Activated CD4-positive, alpha-beta memory T cell treated with anti-CD3 and anti-CD28 coated beads, Interleukin-2, amount 10 ng/mL, durations not matched to agents 7 days and 5 days (primary cell): Measurements from ENCODE around the gene GSTM2. TPM values are rescaled to one million over a fixed set of nuclear protein-coding genes. Genes with fewer than 3 reads are reported as not detected.
A peak's percentile ranks its signal among the peaks of the same experiment; 100 is the strongest.
"Not testable (repeated sequence)": the region's sequence is repeated elsewhere in the genome, so short reads cannot be mapped to it uniquely, and the experiment has no call there.

ENCODE experiments used
- CTCF ChIA-PET: fragments of 350-600 bp; sonication (Branson Sonifier 250); formaldehyde crosslinking; loops from one replicate; lab custom pipeline; 2021; ENCODE audit warnings: antibody characterized with exemption, inconsistent platforms; lab: Charles Lee
- POLR2A ChIA-PET: fragments of 350-600 bp; sonication (Branson Sonifier 250); formaldehyde crosslinking; loops from one replicate; lab custom pipeline; 2021; ENCODE audit warnings: antibody characterized with exemption; lab: Charles Lee
- DNase-seq: peaks from one replicate; pipeline ENCODE4 v3.0.0-alpha.2; 2020
- H3K27ac Mint-ChIP-seq: one replicate; pipeline ENCODE4 v1.8.0; 2021; ENCODE audit warnings: mild to moderate bottlenecking, mixed read lengths
- H3K27me3 Mint-ChIP-seq: one replicate; pipeline ENCODE4 v1.8.0; 2021; ENCODE audit warnings: mixed read lengths
- H3K36me3 Mint-ChIP-seq: one replicate; pipeline ENCODE4 v1.8.0; 2021; ENCODE audit warnings: low read depth, mixed read lengths
- H3K4me1 Mint-ChIP-seq: one replicate; pipeline ENCODE4 v1.8.0; 2021; ENCODE audit warnings: mixed read lengths
- H3K4me3 Mint-ChIP-seq: one replicate; pipeline ENCODE4 v1.8.0; 2021; ENCODE audit warnings: mild to moderate bottlenecking, mixed read lengths
- H3K9me3 Mint-ChIP-seq: one replicate; pipeline ENCODE4 v1.8.0; 2021; ENCODE audit warnings: mixed read lengths
- total RNA-seq, 2 experiments: library from RNA; stranded (reverse); gene quantifications; one replicate each; pipeline ENCODE4 v1.2.3, GENCODE V29; 2021

The GSTM2 gene
- total RNA-seq, 2 experiments from 2014 or later = 15.9 to 17.6 TPM

DNA sequence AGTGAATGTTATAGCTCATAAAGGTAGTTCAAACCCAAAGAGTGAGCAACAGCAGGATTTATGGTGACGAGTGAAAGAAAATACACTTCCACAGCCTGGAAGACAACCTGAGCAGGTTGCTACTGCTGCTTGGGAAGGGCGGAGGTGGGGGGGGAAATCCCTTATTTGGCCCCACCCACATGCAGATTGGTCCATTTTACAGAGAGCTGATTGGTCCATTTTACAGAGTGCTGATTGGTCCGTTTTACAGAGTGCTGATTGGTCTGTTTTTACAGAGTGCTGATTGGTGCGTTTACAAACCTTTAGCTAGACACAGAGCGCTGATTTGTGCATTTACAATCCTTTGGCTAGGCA, 2.1 kb downstream of the GSTM2 start:
- CTCF ChIA-PET = interaction anchor here (0.6 to 1.1 kb wide), 2 partner anchors 30 to 381 kb away, joined by 3 read pairs; no protein-coding TSS in a partner anchor
- H3K4me3 Mint-ChIP-seq = peak overlapping the region; percentile 32
- peak overlapping the region; percentile 68 for H3K27ac Mint-ChIP-seq
- H3K9me3 Mint-ChIP-seq, H3K27me3 Mint-ChIP-seq, H3K36me3 Mint-ChIP-seq, DNase-seq: not testable (repeated sequence)
- H3K4me1 Mint-ChIP-seq = peaks cover 26% of the 10 kb centered on the region
- POLR2A ChIA-PET = interaction anchor here (0.7 kb wide), 1 partner anchor 187 kb away, joined by 3 read pairs; no protein-coding TSS in a partner anchor

DNA sequence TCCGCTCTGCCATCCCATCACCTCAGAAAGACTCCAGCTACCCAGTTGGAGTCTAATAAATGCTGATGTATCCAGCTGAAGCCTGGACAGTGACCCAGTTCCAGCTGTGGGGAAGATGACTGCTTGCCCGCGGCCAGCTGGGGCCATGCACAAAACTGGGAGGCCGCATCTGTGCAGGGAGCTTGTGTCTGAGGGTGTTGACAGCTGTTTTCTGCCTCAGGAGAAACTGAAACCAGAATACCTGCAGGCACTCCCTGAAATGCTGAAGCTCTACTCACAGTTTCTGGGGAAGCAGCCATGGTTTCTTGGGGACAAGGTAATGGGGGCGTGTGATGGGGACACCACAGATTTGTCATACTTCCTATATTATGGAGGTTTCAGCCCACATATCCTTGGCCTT, 3.2 kb downstream of the GSTM2 start:
- Mint-ChIP-seq H3K4me3 (no peak overlapping the region), H3K27me3 (no peaks in the 10 kb centered on the region), H3K36me3 (no peaks in the 10 kb centered on the region), H3K9me3 (no peaks in the 10 kb centered on the region), H3K27ac (no peak overlapping the region), H3K4me1 (peaks cover 26% of the 10 kb centered on the region)
- POLR2A ChIA-PET = no interaction called here
- CTCF ChIA-PET = no interaction called here
- no peak for DNase-seq

DNA sequence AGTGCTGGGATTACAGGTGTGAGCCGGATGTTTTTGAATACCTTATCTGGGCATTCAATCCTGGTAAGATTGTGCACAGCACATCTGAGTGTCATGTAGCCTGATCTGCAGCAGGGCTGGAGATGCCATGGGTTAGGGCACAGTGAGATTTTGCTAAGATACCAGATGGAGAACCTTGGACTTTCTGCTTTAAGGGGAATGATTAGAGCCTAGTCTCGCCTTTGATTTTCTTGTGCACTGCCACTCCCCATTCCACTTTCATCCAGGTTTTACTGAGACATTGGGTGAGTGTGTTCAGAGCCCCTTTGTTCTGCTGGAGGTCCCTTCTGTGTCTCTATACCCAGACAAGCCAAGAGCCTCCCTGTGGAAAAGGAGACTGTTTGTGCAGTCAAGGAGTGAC, 6.0 kb downstream of the GSTM2 start:
- H3K27ac Mint-ChIP-seq, CTCF ChIA-PET, H3K36me3 Mint-ChIP-seq, H3K9me3 Mint-ChIP-seq, POLR2A ChIA-PET, DNase-seq, H3K27me3 Mint-ChIP-seq, H3K4me3 Mint-ChIP-seq: not testable (repeated sequence)
- peaks cover 19% of the 10 kb centered on the region for H3K4me1 Mint-ChIP-seq

DNA sequence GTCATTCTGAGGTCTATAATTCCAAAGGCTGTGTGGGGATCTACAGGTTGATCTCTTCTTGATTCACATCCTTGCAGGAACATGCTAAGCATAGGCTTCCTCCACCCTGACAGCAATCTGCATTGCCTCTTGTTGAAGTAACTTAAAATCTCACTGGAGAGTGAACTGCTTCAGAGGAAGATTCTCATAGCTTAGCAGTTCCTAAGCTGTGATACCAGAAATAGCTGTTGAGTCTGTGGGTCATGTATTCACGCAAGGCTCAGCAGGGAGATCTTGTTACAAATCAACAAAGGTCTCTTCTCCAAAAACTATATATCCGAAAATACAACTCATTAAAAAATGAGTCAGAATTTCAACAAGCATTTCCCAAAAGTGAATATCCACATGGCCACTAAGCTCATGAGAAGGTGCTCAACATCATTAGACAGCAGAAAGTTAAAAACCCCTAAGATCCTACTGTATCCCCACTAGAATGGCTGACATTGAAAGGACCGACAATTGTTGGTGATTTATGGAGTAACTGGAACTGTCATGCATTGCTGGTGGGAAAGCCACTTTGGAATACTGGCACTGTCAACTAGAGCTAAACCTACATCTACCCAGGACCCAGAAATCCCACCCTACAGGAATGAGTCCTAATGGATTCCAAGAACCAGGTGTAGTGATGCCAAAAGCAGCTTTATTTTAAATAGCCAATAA, 9.0 kb downstream of the GSTM2 start:
- H3K9me3 Mint-ChIP-seq, H3K4me3 Mint-ChIP-seq, DNase-seq, H3K27ac Mint-ChIP-seq, CTCF ChIA-PET, H3K36me3 Mint-ChIP-seq, H3K27me3 Mint-ChIP-seq, H3K4me1 Mint-ChIP-seq, POLR2A ChIA-PET: not testable (repeated sequence)

DNA sequence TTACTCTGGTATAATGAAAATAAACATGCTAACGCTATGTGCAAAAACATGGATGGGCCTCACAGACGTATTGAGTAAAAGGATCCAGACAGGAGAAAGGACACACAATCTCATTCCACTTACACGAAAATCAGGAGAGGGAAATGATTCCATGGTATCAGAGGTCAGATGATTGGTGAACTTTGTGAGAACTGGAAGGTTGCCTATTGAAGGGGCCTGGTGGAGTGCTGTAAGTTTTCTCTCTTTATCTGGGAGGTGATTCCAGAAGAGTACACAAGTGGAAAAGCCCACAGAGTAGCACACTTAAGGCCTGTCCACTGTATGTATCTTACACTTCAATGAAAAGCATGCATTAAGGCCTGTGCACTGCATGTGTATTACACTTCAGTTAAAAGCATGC, 9.6 kb downstream of the GSTM2 start:
- Mint-ChIP-seq H3K27me3 (no peaks in the 10 kb centered on the region), H3K27ac (no peak overlapping the region), H3K4me1 (no peaks in the 10 kb centered on the region), H3K4me3 (no peak overlapping the region), H3K9me3 (no peaks in the 10 kb centered on the region), H3K36me3 (no peaks in the 10 kb centered on the region)
- CTCF ChIA-PET = no interaction called here
- POLR2A ChIA-PET = no interaction called here
- no peak for DNase-seq

DNA sequence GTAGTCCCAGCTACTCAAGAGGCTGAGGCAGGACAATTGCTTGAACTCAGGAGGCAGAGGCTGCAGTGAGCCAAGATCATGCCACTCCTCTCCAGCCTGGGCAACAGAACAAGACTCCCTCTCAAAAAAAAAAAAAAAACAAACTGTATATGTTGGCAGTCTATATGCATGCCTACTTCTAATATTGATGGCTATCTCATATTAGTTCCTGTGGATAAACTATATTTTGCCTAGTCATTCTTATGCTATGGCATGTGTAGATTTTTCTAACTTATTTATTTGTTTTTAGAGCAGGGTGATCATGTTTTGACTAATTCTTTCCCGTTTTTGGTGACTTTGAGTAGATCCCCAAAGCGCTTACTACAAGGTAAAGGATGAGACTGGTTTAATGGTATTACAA, 10.8 kb downstream of the GSTM2 start:
- H3K9me3 Mint-ChIP-seq, H3K4me1 Mint-ChIP-seq, H3K27ac Mint-ChIP-seq, POLR2A ChIA-PET, DNase-seq, H3K4me3 Mint-ChIP-seq, H3K36me3 Mint-ChIP-seq, CTCF ChIA-PET, H3K27me3 Mint-ChIP-seq: not testable (repeated sequence)

DNA sequence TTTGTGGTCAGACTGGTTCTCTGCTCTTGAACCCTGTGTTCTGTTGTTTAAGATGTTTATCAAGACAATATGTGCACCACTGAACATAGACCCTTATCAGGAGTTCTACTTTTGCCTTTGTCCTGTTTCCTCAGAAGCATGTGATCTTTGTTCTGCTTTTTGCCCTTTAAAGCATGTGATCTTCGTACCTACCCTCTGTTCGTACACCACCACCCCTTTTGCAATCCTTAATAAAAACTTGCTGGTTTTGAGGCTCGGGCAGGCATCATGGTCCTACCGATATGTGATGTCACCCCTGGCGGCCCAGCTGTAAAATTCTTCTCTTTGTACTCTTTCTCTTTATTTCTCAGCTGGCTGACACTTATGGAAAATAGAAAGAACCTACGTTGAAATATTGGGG, 16.9 kb downstream of the GSTM2 start:
- CTCF ChIA-PET, DNase-seq, POLR2A ChIA-PET: not testable (repeated sequence)

DNA sequence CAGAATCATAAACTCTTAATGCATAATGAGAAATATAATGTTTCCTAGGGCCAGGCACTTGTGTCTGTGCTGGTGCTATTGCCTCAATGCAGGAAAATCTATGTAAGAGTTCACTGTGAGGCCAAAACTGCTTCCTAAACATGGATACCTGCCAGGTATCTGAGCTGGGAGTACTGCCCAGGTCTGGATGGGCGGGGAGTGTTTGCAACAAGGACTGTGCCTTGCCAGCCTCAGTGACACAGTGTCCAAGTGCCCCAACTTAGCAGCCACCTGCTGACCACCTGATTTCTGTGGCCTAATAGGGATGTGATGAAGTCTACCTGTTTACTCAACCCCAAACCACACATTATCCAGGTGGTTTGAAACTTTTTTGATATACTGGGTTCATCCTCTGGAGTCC, 17.5 kb downstream of the GSTM2 start:
- H3K36me3 Mint-ChIP-seq, H3K4me1 Mint-ChIP-seq, POLR2A ChIA-PET, H3K9me3 Mint-ChIP-seq, CTCF ChIA-PET, H3K27me3 Mint-ChIP-seq, DNase-seq, H3K27ac Mint-ChIP-seq, H3K4me3 Mint-ChIP-seq: not testable (repeated sequence)

More for the DNA sequence above, 16.9 kb downstream of the GSTM2 start:
- not testable (repeated sequence) for H3K27me3 Mint-ChIP-seq, H3K27ac Mint-ChIP-seq, H3K36me3 Mint-ChIP-seq, H3K4me1 Mint-ChIP-seq, H3K4me3 Mint-ChIP-seq, H3K9me3 Mint-ChIP-seq

DNA sequence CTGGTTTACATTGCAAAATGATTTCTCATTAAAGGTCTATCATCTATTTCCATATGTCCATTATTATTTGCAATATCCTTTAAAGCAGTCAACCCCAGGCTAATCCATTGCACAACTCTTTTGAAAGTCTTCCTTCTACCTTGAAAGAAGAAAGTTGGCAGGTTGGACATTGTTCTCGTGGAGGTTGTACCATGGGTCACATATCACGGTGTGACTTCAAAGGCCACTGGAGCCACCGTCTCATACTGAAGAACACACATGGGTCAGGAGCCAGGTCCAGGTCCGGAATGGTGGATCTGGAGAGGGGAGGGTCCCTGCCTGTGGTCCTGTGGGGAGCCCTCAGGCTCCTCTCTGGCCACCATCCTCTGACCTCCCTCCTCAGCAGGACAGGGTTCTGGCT, 18.0 kb downstream of the GSTM2 start:
- CTCF ChIA-PET, H3K36me3 Mint-ChIP-seq, H3K4me3 Mint-ChIP-seq, DNase-seq, H3K27me3 Mint-ChIP-seq, H3K27ac Mint-ChIP-seq, H3K4me1 Mint-ChIP-seq, H3K9me3 Mint-ChIP-seq, POLR2A ChIA-PET: not testable (repeated sequence)

DNA sequence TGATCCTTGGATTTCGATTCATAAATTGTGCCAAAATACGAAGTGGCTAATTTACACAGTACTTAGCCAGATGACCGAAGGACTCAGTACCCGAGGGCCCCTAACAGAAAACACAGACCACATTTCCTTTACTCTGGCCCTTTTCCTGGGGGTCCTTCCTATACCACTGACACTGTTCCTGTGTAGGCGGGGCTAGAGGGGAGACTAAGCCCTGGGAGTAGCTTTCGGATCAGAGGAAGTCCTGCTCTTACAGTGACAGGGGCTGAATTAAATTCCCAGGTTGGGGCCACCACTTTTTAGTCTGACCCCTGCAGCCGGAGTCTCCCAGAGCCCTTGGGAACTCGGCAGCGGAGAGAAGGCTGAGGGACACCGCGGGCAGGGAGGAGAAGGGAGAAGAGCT, 19.3 kb downstream of the GSTM2 start:
- H3K4me1 Mint-ChIP-seq, H3K4me3 Mint-ChIP-seq, DNase-seq, POLR2A ChIA-PET, CTCF ChIA-PET, H3K9me3 Mint-ChIP-seq, H3K27me3 Mint-ChIP-seq, H3K27ac Mint-ChIP-seq, H3K36me3 Mint-ChIP-seq: not testable (repeated sequence)

DNA sequence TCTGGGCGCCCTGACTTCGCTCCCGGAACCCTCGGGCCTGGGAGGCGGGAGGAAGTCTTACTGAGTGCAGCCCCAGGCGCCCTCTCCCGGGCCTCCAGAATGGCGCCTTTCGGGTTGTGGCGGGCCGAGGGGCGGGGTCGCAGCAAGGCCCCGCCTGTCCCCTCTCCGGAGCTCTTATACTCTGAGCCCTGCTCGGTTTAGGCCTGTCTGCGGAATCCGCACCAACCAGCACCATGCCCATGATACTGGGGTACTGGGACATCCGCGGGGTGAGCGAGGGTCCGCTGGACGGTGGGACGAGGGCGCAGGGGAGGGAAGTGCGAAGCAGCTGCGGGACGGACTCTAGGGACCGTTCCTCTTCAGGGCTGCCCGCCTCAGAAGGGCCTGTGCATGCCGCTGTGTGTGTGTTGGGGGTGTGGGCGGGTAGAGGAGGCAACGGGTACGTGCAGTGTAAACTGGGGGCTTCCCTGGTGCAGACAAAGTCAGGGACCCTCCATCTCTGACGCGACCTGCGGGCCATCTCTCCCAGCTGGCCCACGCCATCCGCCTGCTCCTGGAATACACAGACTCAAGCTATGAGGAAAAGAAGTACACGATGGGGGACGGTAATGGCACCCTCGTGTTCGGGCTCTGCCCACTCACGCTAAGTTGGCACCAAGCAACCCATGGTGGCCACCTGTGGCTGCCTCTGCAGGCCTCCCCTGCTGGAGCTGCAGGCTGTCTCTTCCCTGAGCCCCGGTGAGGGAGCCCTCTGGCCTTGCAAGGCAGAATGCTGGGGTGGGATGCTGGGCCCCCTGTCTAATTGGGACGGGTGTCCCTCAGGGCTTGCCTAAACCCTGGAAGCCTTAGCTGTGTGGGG, 20.0 kb downstream of the GSTM2 start, which contains the start of gene GSTM1:
Gene GSTM1 (plus strand): TSS at position 177 of the 859 bp plus-strand sequence. CDS start 57 bp downstream, at position 234.
- Mint-ChIP-seq H3K9me3 (no peaks in the 10 kb centered on the region), H3K36me3 (no peaks in the 10 kb centered on the region), H3K4me3 (no peak within 1 kb of the TSS), H3K27ac (no peak within 1 kb of the TSS), H3K4me1 (no peaks in the 10 kb centered on the region), H3K27me3 (no peaks in the 10 kb centered on the region)
- no peak for DNase-seq
- POLR2A ChIA-PET = no interaction called here
- CTCF ChIA-PET = no interaction called here

DNA sequence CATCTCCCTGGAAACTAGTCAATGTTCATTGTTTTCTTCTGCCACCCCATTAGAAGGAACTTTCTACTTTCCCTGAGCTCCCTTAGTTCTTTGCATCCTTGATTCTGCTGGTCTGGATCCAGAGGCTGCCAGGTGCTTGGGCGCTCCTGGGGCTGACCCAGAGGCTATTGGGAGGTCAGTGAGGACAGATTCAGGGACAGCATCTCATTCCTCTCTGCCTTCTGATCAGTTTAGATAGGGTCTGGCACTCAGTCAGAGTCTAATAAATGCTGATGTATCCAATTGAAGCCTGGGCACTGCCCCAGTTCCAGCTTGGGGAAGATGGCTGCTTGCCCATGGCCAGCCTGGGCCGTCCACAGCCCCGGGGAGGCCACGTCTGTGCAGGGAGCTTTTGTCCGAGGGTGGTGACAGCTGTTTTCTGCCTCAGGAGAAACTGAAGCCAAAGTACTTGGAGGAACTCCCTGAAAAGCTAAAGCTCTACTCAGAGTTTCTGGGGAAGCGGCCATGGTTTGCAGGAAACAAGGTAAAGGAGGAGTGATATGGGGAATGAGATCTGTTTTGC, 22.1 kb downstream of the GSTM2 start:
- no peaks in the 10 kb centered on the region for H3K4me1 Mint-ChIP-seq
- H3K9me3 Mint-ChIP-seq = no peaks in the 10 kb centered on the region
- H3K36me3 Mint-ChIP-seq = no peaks in the 10 kb centered on the region
- H3K4me3 Mint-ChIP-seq = no peak overlapping the region
- H3K27ac Mint-ChIP-seq = no peak overlapping the region
- ChIA-PET CTCF (no interaction called here), POLR2A (no interaction called here)
- H3K27me3 Mint-ChIP-seq = no peaks in the 10 kb centered on the region
- no peak for DNase-seq

DNA sequence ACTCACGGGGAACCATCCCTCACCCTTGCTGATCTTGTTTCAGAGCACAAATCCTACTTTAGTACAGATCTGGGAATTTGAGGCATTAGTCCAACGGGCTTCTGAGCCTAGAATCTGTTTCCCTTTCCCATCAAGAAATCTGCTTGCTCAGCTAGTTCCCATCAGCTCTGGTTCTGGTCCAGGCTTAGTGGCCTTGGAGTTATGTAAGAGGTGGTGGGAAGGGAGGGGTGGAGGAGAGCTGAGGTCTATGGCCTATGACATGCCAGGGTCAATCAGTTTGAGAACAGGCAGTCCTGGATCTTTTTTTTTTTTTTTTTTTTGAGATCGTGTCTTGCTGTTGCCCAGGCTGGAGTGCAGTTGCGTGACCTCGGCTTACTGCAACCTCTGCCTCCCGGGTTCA, 23.9 kb downstream of the GSTM2 start:
- ChIA-PET CTCF (no interaction called here), POLR2A (no interaction called here)
- no peak for DNase-seq
- Mint-ChIP-seq H3K9me3 (no peaks in the 10 kb centered on the region), H3K27ac (no peak overlapping the region), H3K4me1 (no peaks in the 10 kb centered on the region), H3K36me3 (no peaks in the 10 kb centered on the region), H3K27me3 (no peaks in the 10 kb centered on the region), H3K4me3 (no peak overlapping the region)
